Ovary (tissue), 3 donors: Measurements from ENCODE around the gene FBLN2.

Source experiments
- CTCF ChIP-seq, 3 donors: fragments of 450-650 bp in 2 of 3; fragments of 200-600 bp in 1 of 3; IDR thresholded peaks; one replicate each; pipeline versions ENCODE4 v1.5.1 to v1.8.0; 2016 to 2022; ENCODE audit warnings: antibody characterized with exemption in 3 of 3, mild to moderate bottlenecking in 1 of 3
- EP300 ChIP-seq: sonication (generic); formaldehyde crosslinking; IDR thresholded peaks from one replicate; pipeline ENCODE4 v1.6.1; 2017; ENCODE audit warnings: antibody characterized with exemption
- donor health status: DM: no; HTN: no; CAD: no.

GRCh38 chr3:13673207-13673606 is 124.3 kb downstream of the FBLN2 start:
- no peak for TF ChIP-seq EP300
- no peak for TF ChIP-seq CTCF (IDR thresholded peaks at IDR 0.05)
